GM18498 (cell line): Measurements from ENCODE around the gene METRN.
"Not testable (repeated sequence)": the region's sequence is repeated elsewhere in the genome, so short reads cannot be mapped to it uniquely, and the experiment has no call there.

ENCODE experiments used
- ATAC-seq: cut with Tn5 transposase; IDR thresholded peaks from one replicate; pipeline ENCODE4 v1.9.1; 2021; ENCODE audit warnings: mild to moderate bottlenecking, moderate library complexity; ENCODE audit not compliant: unreplicated experiment

Gene METRN

DNA sequence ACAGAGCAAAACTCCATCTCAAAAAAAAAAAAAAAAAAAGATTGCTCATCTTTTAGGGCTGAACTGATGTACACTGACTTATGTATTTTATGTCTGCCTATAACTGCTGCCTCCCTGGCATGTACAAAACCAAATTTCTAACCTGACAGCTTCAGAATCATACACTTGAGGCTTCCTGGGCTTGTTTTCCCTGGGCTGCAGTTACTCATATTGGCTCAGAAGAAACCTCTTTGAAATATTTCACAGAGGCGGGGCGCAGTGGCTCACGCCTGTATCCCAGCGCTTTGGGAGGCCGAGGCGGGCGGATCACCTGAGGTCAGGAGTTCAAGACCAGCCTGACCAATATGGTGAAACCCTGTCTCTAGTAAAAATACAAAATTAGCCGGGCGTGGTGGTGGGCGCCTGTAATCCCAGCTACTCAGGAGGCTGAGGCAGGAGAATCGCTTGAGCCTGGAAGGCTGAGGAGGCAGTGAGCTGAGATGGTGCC is 39.2 kb downstream of the METRN start:
- ATAC-seq: not testable (repeated sequence)

DNA sequence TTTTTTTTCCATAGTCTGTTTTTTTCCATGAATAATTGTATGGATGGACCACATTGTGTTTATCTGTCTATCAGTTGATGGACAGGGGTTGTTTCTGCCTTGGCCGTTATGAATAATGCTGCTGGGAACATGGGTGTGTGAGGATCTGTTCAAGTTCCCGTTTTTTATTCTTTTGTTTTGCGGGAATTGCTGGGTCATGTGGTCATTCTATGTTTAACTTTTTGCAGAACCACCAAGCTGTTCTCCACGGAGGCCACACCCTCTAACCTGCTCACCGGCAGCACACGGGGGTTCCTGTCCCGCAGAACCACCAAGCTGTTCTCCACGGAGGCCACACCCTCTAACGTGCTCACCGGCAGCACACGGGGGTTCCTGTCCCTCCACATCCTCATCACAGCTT is 39.7 kb downstream of the METRN start:
- no peak for ATAC-seq

DNA sequence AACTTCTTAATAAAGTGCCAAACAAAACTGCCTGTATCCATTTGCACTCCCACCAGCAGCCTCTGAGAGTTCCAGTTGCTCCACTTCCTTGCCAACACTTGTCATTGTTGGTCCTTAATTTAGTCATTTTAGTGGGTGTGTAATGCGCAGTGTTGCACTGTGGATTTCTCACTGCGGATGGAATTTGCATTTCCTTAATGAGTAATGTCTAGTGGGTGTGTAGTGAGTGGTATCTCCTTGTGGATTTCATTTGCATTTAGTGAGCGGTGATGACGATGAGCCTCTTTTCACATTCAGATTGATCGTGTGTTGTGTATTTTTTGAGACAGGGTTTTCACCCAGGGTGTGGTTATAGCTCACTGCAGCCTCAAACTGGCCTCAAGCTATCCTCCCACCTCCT is 41.5 kb downstream of the METRN start:
- ATAC-seq: no peak

DNA sequence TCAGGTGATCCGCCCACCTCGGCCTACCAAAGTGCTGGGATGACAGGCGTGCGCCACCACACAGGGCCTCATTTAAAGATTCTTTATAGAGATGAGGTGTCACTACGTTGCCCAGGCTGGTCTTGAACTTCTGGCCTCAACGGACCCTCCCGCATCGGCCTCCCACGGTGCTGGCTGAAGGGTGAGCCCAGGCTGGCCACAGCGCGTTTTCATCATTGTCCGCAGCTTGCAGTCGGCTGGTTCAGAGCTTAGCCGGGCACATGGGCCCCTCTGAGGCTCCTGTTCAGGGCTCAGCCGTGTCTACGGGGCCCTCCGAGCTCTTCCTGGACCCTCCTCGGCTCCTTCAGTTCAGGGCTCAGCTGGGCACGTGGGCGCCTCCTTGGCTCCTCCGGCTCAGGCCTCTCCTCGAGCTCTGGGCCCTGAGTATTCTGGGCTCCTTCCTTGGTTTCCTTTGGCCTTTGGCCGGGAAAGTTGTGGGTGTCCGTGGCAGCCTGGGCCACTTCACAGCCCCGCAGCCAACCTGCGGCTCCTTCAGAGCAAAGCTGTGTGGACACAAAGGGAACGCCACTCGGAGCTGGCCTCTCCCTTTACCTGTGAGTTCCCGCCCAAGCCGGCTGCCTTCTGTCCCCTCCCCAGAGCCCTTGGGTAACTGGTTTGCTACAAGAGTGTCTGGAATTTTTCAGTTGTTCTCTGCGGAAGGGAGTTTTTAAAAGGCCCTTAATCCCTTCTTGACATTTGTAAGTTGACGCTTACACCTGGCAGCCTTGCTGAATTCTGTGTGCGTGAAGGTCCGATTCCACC is 44.4 kb downstream of the METRN start:
- ATAC-seq: no peak

DNA sequence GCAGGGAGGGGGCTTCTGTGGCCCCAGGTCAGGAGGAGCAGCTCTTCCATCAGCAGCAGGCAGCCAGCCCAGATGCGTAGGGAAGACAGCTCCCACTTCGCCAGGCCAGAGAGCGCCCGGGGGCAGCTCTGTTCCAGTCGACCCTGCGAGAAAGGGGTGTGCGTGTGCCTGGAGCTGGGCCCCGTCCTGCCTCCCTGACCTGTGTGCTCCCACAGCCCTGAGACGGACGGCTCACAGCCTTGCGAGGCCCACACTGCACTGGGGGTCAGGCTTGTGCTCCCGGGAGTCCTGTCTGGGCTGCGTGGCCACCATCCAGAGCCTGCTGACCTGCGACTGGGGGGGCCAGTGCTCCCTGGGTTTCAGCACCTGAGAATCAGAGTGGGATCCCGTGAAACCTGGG is 45.1 kb downstream of the METRN start:
- no peak for ATAC-seq

DNA sequence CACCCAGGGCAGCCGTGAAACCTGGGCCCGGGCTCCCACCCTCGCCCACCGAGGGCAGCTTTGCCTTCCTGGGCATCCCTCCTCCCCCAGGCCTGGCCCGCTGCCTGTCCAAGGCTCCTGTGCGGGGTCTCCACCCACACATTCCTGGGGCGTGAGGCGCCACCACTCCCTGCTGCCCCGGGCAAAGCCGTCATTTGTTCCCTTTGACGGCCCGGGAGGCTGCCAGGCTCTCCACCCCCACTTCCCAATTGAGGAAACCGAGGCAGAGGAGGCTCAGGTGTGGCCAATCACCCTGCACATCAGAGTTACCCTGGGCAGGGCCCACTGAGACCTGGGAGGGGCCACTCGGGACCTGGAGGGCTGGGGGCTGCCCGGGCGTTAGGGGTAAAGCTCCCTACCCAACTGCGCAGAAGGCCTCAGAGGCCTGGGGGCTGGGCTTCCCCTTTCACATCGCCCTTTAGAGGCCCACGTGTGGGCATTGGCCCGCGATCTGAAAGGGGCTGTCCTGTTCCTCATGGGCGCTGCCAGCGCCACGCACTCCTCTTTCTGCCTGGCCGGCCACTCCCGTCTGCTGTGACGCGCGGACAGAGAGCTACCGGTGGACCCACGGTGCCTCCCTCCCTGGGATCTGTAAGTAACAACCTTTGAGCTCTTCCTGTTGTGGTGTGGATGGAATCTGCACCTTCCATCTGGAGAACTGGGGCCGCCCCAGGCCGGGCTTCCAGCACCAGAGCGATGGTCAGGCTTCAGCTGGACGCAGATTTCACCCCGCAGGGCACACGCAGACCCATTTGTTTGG is 45.8 kb downstream of the METRN start, which contains the start of gene MSLN:
MSLN (plus strand) TSS at position 190 of the 799 bp plus-strand sequence. CDS start 1,947 bp downstream, outside the sequence.
- no peak for ATAC-seq

DNA sequence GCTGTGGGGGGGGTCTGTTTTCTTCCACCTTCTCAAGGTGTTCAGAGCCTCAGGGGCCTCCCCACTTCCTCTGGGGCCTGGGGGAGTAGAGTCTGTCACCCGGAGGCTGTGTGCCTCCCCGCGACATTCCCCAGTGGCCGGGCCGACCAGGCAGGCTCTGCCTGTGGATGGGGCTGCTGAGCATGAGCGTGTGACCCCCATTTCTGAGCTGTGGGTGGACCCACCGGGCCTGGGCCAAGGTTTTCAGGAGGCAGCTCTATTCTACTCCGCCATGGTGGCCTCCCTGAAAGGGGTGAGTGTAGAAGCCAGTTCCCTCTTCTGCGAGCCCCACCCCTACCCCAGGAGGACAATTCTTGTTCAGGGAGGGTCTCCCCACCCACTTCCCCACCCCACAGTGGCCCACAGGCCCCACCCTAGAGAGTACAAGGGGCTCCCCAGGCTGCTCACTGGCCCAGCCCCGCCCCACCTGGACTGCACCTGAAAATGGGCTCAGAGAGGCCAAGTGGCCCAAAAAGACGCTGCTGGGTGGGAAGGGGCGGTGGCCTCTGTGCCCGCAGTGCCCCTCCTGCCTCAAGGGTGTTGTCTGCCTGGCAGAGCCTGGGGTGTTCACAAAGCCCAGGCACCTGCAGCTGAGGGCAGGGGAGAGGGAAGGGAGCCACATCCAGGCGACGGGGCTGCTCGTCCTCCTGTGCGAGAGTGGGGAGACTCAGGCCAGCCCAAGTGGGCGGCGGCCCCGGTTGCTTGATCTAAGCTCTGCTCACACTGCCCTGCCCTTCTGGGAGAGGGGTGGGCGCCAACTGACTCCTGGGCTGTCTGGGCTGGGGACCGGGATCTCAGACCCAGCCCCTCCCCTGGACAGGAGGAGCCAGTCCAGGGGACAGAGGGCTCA is 47.0 kb downstream of the METRN start:
- ATAC-seq: no peak

DNA sequence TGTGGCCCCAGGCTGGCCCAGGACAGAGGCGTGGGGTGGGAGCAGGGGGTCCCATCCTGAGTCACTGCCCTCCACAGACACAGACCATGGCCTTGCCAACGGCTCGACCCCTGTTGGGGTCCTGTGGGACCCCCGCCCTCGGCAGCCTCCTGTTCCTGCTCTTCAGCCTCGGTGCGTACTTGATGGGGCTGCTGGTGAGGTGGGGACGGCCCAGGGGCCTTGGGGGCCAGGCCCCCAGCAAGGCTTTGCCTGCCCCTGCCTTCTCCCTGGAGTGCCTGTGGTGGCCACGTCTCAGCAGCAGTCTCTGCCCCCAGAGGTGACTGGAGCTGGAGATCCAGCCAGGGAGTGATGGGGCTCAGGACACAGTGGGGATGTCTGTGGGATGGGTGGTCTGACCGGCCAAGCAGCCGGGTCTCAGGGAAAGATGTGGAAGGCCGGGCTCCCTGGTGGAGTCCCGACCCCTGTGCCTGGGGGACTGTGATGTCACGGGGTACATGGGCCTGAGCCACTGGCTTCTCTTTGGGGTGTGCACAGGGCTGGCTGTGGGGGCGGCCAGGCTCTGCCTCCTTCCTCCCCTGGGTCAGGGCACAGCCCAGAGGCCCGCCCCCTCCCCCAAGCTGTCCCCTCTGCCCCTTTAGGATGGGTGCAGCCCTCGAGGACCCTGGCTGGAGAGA is 47.8 kb downstream of the METRN start:
- ATAC-seq: no peak

DNA sequence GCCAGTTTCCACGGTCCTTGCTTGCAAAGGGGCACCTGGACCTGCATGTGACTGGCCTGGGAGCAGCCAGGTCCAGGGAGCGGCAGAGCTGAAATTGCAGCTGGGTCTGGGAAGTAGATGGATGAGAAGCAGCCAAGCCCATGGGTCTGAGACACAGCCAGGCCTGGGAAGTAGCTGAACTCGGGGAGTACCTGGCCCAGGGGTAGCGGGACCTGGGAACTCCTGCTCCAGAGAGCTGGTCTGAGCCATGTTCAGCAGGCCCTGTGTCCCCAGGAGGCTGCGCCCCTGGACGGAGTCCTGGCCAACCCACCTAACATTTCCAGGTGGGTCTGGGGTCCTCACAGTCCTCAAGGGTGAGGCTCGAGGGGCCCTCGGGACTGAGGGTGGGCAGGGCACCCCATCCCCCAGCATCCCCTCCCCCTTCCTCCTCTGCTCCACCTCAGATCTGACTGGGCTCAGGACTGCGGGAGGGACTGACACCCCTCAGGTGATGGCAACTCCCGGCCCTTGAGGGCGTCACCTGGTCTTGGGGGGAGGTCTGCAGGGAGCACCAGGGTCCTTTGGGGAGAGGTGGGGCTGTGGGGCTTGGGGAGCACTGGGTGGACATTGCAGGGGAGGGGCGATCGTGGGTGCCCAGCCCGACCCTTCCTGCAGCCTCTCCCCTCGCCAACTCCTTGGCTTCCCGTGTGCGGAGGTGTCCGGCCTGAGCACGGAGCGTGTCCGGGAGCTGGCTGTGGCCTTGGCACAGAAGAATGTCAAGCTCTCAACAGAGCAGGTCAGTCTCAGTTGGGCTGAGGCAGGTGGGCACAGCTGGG is 48.7 kb downstream of the METRN start:
- no peak for ATAC-seq

DNA sequence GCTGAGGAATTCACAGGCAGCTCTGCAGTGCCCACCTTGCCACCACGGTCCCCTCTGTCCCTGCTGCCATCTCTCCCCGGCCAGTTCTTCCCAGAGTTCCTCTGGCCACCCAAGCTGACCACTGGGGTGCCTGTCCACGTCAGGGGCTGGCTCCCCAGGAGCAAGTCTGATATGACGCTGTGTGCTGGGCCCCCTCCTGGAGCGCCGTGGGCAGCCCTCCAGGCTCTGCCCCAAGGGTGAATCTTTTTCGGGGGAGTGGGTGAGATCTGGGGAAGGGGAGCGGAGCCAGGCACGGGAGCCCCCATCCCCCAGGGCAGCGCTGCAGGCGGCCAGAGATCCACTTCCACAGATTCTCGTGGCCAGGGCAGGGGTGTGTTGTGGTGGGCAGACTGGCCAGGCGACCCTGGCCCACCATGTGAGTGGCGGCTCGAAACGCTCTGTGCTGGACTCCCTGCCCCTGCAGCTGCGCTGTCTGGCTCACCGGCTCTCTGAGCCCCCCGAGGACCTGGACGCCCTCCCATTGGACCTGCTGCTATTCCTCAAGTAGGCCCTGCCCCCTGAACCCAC is 49.3 kb downstream of the METRN start:
- no peak for ATAC-seq

DNA sequence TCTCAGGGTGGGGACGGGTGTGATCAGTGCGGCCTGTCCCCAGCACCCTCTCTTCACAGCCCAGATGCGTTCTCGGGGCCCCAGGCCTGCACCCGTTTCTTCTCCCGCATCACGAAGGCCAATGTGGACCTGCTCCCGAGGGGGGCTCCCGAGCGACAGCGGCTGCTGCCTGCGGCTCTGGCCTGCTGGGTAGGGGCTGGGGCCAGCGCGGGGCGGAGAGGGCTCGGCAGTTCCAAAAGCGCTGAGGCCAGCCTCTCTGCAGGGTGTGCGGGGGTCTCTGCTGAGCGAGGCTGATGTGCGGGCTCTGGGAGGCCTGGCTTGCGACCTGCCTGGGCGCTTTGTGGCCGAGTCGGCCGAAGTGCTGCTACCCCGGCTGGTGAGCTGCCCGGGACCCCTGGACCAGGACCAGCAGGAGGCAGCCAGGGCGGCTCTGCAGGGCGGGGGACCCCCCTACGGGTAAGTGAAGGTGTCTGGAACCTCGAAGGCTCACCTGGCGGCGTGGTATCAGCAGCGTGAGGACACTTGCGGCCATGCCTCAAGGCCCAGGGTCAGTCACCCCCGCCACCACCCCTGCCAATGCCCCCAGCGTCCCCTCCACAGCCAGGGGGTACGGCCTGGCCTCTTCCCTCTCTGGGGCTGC is 50.0 kb downstream of the METRN start:
- ATAC-seq: no peak

DNA sequence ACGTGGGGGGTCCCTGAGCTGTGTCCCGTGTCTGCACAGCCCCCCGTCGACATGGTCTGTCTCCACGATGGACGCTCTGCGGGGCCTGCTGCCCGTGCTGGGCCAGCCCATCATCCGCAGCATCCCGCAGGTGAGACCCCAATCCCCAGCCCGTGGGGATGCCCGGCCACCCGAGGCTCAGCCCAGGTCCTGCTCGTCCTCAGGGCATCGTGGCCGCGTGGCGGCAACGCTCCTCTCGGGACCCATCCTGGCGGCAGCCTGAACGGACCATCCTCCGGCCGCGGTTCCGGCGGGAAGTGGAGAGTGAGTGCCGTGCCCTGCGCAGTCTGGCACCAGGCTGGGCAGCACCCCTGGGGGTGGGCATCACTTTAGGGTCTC is 50.6 kb downstream of the METRN start:
- no peak for ATAC-seq

DNA sequence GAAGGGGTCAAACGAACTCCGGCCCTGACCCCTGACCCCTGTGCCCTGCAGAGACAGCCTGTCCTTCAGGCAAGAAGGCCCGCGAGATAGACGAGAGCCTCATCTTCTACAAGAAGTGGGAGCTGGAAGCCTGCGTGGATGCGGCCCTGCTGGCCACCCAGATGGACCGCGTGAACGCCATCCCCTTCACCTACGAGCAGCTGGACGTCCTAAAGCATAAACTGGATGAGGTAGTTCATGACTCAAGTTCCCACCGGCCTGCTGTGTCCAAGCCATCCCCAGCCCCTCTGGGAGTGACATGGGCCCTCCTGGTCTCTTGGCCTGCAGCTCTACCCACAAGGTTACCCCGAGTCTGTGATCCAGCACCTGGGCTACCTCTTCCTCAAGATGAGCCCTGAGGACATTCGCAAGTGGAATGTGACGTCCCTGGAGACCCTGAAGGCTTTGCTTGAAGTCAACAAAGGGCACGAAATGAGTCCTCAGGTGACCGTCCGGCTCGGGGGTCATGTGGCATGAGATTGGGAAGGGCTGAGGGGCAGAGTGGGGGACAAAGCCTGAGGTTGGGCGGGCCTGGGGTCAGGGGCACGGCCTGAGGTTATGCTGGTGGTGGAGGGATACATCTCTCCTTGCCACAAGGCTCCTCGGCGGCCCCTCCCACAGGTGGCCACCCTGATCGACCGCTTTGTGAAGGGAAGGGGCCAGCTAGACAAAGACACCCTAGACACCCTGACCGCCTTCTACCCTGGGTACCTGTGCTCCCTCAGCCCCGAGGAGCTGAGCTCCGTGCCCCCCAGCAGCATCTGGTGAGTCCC is 51.3 kb downstream of the METRN start:
- no peak for ATAC-seq

DNA sequence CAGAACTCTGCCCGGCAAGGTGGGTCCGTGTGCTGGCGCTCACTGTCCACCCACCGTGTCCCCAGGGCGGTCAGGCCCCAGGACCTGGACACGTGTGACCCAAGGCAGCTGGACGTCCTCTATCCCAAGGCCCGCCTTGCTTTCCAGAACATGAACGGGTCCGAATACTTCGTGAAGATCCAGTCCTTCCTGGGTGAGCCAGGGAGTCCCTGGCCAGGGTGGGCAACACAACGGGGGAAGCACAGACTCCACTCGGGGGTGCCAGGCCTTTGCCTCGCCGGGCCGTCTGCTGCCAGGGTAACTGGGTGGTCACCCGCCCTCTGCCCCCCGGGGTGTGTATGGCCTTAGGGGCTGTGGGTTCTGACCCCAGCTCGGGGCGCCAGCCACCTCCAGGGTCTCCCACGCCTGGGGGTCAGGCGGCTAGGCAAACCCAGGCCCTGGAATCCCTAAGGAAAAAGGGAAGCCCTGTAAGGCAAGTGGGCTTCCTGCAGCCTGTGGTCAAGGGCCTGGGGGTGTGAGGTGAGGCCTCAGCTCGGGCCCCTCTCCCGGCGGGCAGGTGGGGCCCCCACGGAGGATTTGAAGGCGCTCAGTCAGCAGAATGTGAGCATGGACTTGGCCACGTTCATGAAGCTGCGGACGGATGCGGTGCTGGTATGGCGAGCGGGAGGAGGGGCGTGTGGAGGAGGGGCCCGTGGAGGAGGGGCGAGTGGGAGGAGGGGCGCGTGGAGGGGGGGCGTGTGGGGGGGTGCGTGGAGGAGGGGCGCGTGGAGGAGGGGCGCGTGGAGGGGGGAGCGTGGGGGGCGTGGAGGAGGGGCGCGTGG is 52.1 kb downstream of the METRN start:
- no peak for ATAC-seq

DNA sequence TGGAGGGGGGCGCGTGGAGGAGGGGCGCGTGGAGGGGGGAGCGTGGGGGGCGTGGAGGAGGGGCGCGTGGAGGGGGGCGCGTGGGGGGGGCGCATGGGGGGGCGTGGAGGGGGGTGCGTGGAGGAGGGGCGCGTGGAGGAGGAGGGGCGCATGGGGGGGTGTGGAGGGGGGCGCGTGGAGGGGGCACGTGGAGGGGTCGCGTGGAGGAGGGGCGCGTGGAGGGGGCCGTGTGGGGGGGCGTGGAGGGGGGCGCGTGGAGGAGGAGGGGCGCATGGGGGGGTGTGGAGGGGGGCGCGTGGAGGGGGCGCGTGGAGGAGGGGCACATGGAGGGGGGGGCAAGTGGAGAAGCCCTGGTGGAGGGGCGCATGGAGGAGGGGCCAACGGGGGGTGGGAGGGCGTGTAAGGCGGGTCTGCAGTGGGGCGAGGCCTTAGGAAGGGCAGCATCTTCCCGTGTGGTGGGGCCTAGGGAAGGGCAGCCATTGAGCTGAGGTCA is 52.9 kb downstream of the METRN start:
- ATAC-seq: no peak

DNA sequence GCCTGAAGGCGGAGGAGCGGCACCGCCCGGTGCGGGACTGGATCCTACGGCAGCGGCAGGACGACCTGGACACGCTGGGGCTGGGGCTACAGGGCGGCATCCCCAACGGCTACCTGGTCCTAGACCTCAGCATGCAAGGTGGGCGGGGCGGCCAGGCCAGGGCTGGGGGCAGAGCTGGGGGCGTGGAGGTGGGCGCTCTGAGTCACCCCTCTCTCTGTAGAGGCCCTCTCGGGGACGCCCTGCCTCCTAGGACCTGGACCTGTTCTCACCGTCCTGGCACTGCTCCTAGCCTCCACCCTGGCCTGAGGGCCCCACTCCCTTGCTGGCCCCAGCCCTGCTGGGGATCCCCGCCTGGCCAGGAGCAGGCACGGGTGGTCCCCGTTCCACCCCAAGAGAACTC is 53.5 kb downstream of the METRN start:
- no peak for ATAC-seq
